ENCODE results near the gene ZNF778. TPM values are rescaled to one million over a fixed set of nuclear protein-coding genes. Genes with fewer than 3 reads are reported as not detected.

ZNF778 gene
- total RNA-seq, 1 donor from 2014 or later, result 15.5 TPM

DNA sequence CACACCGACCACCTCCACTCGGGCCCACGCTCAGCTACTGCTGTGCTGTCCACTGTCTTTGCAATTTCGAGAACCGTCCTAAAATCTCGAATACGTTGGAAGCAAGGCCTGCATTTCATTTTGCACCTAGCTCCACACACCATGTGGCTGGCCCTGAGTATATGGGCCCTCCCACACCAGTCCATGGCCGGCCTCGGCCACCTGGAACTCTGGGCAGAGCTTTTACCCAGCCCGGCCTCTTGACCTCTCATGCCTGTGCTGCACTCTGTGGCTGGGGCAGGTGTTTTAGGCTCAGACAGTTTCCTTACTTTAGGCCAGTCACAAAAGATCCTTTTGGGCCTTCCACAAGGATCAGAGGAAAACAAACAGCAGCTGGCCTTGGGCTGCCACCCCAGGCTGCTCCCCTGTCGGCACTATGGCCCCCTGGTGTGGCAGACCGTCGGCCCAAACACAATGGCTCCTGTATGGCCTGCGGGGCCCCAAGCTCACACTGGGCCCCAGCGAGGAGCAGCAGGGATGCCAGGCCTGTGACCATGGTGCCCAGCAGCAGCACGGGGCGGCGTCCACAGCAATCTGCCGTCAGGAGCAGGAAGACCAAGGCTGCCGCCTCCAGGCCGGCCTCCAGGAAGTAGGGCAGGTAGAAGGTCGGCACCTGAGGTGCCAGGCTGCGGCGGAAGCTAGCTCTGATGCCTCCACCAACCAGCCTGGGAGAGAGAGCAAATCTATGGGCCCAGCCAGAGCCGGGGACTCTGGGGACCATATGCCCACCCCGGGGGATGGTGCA, 19.7 kb upstream of the ZNF778 start:
- peaks cover 38% of the 10 kb centered on the region for H3K27me3 Mint-ChIP-seq (ENCODE audit: low read depth)
- no peak for DNase-seq (ENCODE audit: low read depth, low spot score)
- TF ChIP-seq, protein P1, sequence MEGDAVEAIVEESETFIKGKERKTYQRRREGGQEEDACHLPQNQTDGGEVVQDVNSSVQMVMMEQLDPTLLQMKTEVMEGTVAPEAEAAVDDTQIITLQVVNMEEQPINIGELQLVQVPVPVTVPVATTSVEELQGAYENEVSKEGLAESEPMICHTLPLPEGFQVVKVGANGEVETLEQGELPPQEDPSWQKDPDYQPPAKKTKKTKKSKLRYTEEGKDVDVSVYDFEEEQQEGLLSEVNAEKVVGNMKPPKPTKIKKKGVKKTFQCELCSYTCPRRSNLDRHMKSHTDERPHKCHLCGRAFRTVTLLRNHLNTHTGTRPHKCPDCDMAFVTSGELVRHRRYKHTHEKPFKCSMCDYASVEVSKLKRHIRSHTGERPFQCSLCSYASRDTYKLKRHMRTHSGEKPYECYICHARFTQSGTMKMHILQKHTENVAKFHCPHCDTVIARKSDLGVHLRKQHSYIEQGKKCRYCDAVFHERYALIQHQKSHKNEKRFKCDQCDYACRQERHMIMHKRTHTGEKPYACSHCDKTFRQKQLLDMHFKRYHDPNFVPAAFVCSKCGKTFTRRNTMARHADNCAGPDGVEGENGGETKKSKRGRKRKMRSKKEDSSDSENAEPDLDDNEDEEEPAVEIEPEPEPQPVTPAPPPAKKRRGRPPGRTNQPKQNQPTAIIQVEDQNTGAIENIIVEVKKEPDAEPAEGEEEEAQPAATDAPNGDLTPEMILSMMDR (conservative IDR thresholded peaks at IDR 0.05), result no peak
- H3K4me1 Mint-ChIP-seq, result no peaks in the 10 kb centered on the region
- no peak overlapping the region for H3K4me3 Mint-ChIP-seq
- no peaks in the 10 kb centered on the region for H3K9me3 Mint-ChIP-seq
- no peak overlapping the region for H3K27ac Mint-ChIP-seq (ENCODE audit: unreplicated experiment)
- peaks cover 3% of the 10 kb centered on the region for H3K36me3 Mint-ChIP-seq (ENCODE audit: low read depth)

DNA sequence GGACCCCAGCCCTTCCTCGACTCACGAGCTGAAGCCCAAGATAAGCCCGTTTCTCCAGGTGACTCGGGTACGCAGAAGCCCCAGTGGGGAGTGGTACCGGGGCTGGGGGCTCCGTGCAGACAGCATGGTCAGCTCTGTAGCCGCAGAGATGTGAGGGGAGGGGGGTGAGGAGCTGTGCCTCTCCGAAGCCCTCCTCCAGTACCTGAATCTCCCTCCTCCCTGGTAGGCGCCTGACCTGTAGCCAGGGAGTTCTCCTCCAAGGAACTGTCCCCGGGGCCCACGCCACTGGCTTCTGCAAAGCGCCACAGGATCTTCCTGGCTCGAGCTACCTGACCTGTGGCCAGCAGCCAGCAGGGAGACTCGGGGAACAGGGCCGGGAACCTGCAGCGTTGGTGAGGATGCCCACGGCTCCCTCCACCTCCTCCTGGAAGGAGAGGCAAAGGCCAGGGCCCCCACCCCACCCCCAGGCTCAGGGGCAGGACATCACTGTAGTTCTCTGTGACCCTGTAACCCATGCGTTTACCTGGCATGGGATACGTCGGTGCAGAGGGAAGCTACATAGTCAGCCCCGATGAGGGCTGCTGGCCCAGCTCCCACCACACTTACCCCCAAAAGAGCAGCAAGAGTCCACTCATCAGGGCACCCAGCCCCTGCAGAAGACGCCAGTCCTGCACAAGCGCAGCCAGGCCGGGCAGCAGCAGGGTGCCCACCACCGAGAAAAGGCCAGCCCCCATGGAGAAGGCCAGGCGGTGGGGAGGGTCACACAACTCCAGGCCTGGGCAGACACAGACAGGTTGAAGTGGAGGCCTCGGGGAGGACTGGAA, 18.9 kb upstream of the ZNF778 start:
- no peak overlapping the region for H3K27ac Mint-ChIP-seq (ENCODE audit: unreplicated experiment)
- TF ChIP-seq, protein P1 (conservative IDR thresholded peaks at IDR 0.05), result no peak
- H3K27me3 Mint-ChIP-seq (ENCODE audit: low read depth), result peaks cover 46% of the 10 kb centered on the region
- H3K36me3 Mint-ChIP-seq (ENCODE audit: low read depth), result peaks cover 7% of the 10 kb centered on the region
- H3K4me1 Mint-ChIP-seq, result no peaks in the 10 kb centered on the region
- H3K4me3 Mint-ChIP-seq, result no peak overlapping the region
- DNase-seq (ENCODE audit: low read depth, low spot score), result no peak
- H3K9me3 Mint-ChIP-seq, result no peaks in the 10 kb centered on the region

DNA sequence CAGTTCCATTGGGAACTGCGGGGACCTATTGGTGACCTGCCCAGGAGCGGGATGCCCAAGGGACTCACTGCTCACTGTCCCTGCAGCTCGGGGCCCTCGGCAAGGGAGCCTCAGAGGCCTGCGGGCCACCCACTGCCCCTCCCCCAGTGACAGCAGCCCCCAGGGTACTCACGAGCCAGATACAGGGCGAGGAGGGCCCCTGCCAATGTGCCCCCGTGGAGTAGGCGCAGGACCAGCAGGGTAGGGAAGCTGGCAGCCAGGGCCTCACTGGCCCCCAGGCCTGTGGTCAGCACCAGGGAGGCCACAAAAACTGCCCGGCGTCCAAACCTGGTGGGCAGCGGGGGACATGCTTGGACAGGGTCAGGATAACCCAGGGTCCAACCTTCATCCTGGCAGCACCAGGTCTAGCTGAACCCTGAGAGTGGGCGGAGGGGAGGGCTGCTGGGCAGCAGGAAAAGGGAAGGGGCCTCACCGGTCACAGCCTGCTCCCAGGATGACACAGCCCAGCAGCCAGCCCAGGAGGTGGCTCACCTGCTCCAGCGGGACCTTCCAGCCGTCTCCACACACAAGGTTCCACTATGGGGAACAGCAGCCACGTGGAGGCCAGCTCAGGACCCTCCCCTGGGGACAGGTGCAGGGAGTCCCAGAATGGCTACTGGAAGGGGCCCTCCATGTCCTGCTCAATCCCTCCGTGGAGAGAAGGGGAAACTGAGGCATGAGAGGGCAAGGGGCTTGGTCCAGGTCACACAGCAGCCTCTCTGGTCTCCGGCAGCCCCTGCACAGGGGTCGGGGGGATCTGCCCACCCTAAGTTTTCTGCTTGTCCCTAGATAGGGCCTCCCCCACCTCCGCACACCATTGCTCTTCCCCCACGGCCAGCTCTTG, 18.0 kb upstream of the ZNF778 start:
- DNase-seq (ENCODE audit: low read depth, low spot score), result no peak
- TF ChIP-seq, protein P1 (conservative IDR thresholded peaks at IDR 0.05), result no peak
- no peaks in the 10 kb centered on the region for H3K4me1 Mint-ChIP-seq
- peaks cover 54% of the 10 kb centered on the region for H3K27me3 Mint-ChIP-seq (ENCODE audit: low read depth)
- H3K4me3 Mint-ChIP-seq, result no peak overlapping the region
- peaks cover 7% of the 10 kb centered on the region for H3K36me3 Mint-ChIP-seq (ENCODE audit: low read depth)
- no peak overlapping the region for H3K27ac Mint-ChIP-seq (ENCODE audit: unreplicated experiment)
- no peaks in the 10 kb centered on the region for H3K9me3 Mint-ChIP-seq

DNA sequence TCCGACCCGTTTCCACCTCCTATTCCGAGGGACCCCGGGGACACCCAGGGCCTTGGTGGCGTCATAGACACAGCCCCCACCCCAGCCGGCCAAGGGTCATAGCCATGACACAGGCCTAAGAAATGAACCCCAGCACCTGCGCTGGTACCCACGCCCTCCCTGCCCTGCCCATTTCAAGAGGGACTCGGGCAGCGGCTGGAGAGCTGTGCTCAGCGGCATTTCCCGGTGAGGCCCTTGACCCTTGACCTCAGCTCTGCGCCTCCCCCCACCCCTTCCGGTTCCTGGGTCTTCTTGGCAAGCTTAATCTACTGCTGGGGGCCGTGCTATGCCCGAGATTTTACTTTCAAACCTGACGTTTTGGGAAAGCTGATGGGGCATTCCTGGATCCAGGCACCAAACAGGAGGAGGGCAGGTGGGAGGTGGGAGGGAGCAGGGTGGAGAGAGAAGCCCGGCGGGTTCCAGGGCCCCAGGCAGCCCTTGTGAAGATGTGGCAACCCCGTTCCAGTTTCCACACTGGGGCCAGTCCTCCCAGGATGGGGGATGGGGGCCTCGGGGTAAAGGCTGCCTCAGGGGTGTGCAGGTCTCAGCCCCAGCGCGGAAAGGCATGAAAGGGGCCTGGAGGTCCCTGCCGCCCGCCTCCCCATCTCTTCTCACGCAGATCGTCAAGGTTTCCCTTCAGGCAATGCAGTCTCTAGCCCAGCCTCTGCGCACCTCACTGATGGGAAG, 17.2 kb upstream of the ZNF778 start, which contains the start of gene SLC22A31:
SLC22A31 (minus strand) TSS at position 414 of the 726 bp plus-strand sequence; CDS start at position 378, 36 bp downstream.
- TF ChIP-seq, protein P1 (conservative IDR thresholded peaks at IDR 0.05), result no peak
- DNase-seq (ENCODE audit: low read depth, low spot score), result no peak
- peaks cover 61% of the 10 kb centered on the region for H3K27me3 Mint-ChIP-seq (ENCODE audit: low read depth)
- H3K4me3 Mint-ChIP-seq, result no peak within 1 kb of the TSS
- no peaks in the 10 kb centered on the region for H3K9me3 Mint-ChIP-seq
- H3K36me3 Mint-ChIP-seq (ENCODE audit: low read depth), result peaks cover 7% of the 10 kb centered on the region
- H3K27ac Mint-ChIP-seq (ENCODE audit: unreplicated experiment), result no peak within 1 kb of the TSS
- H3K4me1 Mint-ChIP-seq, result no peaks in the 10 kb centered on the region

All from neural crest cell (in vitro differentiated cells).